DMS79 (cell line): ENCODE measurements around the gene MAN1C1.
"Not testable (repeated sequence)": the region's sequence is repeated elsewhere in the genome, so short reads cannot be mapped to it uniquely, and the experiment has no call there.

Experiments used
- DNase-seq: peaks from one replicate; lab custom pipeline; 2025; lab: John Stamatoyannopoulos, UW

Gene MAN1C1

GRCh38 chr1:25680701-25681100 lies 64.1 kb downstream of the MAN1C1 start:
- no peak for DNase-seq

DNA sequence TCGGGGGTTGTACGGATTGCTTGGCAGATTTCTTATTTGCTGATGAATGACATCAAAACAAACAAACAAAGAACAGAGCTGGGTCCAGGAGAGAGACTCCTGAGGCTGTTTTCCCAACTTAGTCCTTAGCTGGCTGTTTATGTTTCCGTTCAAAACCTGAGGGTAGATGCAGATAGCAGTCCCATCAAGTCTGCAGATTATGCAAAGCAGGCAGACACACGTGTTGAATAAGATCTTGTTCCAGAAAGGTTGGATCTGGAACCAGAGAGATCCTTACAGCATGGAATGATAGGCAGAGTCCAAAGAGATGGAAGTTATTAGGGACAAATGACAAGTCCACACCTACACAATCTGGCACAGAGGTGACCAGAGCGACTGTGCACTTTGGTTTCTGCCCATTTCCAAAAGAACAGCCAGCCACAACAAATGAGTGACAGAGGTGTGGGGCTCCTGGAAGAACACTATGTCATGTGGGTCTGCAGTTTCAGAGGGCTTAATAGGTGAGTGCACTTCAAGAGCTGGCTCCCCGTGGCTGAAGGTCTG lies 65.5 kb downstream of the MAN1C1 start:
- no peak for DNase-seq

DNA sequence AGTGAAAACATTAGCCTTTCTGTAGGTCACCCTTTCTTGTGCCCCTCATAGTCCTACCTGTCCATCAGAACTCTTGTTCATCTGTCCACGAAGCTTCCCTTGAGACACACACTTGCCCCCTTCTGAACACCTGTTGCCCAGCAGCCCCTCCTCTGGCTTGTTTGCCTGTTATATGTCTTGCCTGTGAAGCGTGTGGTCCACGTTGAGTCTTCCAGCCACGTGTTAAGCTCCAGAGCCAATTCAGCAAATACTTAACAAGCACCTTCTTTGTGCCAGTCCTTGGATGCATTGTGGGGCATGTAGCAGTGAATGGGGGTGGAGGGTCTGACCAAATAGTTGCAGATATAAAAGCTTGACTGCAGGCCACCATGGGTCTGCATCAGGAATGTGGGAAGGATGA lies 66.6 kb downstream of the MAN1C1 start:
- no peak for DNase-seq

DNA sequence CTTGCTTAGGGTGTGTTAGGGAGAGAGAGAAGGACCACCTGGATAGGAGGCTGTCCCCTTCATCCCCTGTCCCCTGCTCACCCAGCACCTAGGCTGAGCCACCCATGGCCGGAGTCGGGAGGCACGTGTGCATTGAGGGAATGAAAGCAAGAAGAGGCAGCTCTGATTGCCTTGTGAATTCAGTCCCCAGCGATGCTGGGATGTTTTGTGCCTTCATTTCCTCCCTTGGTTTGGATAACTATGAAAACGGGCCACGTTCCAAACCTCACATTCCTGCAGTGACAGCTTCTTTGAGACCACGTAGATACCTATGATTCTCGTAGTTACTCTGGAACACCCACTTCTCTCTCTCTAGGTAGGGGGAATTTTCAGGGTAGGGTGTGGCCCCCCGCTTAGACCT lies 67.1 kb downstream of the MAN1C1 start:
- no peak for DNase-seq

GRCh38 chr1:25684216-25684965 lies 67.8 kb downstream of the MAN1C1 start:
- peak; percentile 46 for DNase-seq

GRCh38 chr1:25685211-25685750 lies 68.7 kb downstream of the MAN1C1 start:
- no peak for DNase-seq

- no peak for DNase-seq
These were observed 69.5 kb downstream of the MAN1C1 start for GRCh38 chr1:25685938-25686665.

- DNase-seq = no peak
These were observed 70.8 kb downstream of the MAN1C1 start for GRCh38 chr1:25687221-25688017.

GRCh38 chr1:25688390-25689119 lies 72.0 kb downstream of the MAN1C1 start:
- no peak for DNase-seq

GRCh38 chr1:25689686-25690381 lies 73.2 kb downstream of the MAN1C1 start:
- no peak for DNase-seq

DNA sequence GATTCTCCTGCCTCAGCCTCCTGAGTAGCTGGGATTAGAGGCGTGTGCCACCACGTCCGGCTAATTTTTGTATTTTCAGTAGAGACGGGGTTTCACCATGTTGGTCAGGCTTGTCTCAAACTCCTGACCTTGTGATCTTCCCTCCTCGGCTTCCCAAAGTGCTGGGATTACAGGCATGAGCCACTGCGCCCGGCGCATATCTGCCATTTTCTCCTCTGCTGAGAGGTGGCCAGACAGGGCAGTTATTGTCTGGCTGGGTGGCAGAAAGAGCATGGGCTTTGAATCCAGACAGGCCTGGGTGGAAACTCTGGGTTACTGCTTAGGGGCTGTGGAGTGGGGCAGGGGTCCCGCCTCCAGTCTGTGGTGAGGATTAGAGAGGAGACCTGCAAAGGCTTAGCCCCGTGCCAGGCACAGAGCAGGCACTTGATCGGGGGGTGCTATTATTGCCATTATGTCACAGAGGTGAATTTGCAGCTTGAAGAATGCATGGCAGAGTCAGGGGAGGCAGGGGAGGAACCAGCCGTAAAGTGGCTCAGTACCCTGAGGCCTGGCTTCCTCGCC lies 73.9 kb downstream of the MAN1C1 start:
- no peak for DNase-seq

DNA sequence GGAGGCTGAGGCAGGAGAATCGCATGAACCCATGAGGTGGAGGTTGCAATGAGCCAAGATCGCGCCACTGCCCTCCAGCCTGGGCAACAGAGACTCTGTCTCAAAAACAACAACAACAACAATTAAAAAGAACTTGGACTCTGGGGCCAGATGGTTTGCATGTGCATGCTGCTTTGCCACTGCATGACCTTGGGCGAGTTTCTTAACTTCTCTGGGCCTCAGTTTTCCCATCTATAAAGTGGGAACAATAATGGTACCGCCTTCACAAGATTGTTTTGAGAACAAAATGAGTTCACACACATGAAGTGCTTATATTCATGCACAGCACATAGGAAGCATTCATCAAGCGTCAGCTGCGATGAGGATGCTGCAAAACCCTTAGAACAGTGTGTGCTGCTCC lies 74.6 kb downstream of the MAN1C1 start:
- no peak for DNase-seq

GRCh38 chr1:25692560-25692959 lies 76.0 kb downstream of the MAN1C1 start:
- DNase-seq = no peak

DNA sequence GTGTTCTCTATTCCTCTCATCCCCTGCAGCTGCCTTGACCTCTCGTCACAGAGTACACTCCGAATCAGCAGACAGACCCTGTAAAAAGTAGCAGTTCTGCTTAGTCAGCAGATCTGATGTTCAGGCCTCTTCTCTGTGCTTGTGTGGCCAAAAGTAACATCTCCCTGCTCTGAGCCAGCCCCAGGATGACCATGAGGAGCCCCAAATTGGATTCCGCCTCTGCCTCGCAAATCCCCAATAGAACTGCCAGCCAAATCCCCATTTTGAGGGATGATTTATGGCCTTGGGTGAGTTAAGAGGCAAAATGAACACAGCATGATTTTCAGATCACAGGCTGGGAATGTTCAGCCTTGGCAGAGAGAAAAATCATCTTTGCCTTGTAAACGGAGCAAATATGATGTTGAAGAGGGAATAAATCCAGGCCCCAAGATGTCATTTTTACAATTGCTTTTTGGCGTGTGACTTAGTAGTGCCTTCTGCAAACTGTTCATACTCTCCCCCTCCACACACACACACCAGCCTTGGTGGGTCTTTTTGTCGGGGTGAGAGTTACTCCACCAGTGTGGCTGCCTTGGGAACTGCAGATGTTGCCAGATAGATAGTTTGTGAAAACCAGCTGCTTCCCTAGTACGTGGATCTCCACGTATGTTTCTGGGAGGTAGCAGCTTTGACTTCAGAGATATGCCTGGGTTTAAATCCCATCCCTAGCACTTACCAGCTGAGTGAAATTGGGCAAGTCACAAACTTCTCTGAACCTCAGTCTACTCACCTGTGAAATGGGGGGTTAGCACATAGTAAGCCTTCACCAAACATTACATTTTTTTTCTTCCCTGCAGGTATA lies 77.8 kb downstream of the MAN1C1 start:
- DNase-seq = no peak

- no peak for DNase-seq
These were observed 78.6 kb downstream of the MAN1C1 start for GRCh38 chr1:25695090-25695770.

- DNase-seq = no peak
These were observed 79.2 kb downstream of the MAN1C1 start for GRCh38 chr1:25695771-25696311.

- not testable (repeated sequence) for DNase-seq
These were observed 80.1 kb downstream of the MAN1C1 start for GRCh38 chr1:25696643-25697042.

DNA sequence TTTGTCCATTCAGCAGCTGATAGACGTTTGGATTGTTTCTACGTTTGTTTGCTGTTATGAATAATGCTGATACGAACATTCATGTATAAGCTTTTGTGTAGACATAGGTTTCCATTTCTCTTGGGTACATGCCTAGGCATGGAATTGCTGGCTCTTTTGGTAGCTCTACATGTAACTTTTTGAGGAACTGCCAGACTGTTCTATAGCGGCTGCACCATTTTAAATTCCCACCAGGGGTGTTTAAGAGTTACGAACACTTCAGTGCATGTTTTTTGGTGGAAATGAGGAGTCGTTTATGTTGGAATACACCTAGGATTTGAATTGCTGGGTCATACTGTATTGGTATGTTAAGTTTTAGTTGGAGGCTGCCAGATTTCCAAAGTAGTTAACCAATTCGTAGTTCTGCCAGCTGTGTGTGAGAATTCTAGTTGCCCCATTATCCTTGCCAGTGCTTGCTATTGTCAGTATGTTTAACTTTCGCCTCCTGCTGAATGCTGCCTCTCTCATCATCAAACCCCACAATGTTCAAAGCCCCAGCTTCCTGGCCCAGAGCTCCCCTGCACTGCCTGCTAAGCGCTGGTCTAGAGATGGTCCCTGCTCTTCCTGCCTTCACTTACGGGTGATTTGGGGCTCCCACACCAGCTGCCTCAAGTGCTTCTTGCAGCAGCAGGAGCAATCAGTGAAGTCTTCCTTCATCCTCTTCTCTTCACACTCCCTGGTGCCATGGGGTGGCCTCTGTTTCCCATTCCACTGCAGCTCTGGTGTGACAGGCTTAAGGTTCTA lies 81.0 kb downstream of the MAN1C1 start:
- DNase-seq = no peak
